T47D (cell line): Measurements from ENCODE around the gene NEK8.
"Not testable (repeated sequence)": the region's sequence is repeated elsewhere in the genome, so short reads cannot be mapped to it uniquely, and the experiment has no call there.

Experiments used
- DNase-seq, 2 experiments: peaks; one replicate each; pipeline versions ENCODE4 v3.0.0 to v3.0.0-alpha.2; 2011 to 2012; ENCODE audit warnings: low read depth in 1 of 2, low spot score in 1 of 2
- JUND ChIP-seq: IDR thresholded peaks from 2 replicates; pipeline ENCODE4 v1.6.1; 2012; ENCODE audit warnings: low read depth
- in situ Hi-C: cut with HindIII; loops from 2 replicates; pipeline ENCODE4 v1.10.0; 2016; ENCODE audit warnings: low sequenced_read_pairs, low pct_unique_long_range_greater_than_20kb

NEK8 gene

DNA sequence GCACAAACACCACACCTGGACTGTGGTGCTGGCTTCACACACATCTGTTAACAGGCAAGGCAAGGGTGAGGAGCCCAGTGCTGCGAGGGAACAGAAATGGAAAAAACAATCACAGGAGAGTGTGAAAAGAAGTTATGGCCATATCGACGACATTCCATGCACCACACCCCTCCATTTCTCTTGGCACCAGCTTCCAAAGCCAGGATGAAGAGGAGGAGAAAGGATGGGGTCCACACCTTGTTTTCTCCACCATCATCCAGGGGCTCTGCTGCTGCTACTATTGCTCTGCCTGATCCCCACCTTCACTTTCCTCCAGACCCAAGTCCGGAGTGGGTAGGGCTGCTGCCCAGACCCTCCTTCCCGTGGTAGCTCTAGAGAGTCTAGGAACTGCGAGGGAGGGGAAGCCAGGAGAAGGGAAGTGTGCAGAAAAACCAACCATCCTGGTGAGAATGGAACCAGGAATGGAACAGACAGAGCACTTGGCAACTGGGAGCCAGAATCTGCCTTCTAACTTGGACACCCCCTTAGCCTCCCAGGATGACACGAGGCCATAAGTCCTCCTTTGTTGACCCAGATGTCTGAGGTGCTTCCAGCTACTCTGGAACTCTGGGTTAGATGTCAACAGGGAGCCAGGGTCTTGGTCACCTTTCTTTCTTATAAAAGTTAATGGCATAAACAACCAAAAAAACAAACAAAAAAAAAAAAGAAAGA is 15.7 kb upstream of the NEK8 start:
- in situ Hi-C loops = no loop called here
- DNase-seq = no peak
- no peak for TF ChIP-seq JUND

DNA sequence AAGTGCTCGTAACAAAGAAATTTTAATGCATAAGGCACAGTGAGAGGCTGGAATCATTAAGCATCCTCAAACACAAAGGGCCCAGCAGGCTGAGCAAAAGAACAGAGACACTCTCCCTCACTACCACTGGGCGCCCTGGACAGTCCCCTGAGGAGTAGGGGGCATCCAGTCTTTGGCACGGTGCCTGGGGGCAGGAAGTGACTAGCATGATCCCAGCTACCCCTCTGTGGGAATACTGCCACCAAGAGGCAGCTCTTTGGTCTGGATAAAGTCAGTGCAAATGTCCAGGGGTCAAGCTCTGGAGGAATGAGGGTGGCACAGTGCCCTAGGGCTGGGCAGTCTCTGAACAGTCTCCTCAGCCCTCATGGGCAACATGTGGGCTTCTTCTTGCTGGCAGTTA is 14.3 kb upstream of the NEK8 start:
- in situ Hi-C loops = no loop called here
- no peak for DNase-seq
- TF ChIP-seq JUND = no peak

DNA sequence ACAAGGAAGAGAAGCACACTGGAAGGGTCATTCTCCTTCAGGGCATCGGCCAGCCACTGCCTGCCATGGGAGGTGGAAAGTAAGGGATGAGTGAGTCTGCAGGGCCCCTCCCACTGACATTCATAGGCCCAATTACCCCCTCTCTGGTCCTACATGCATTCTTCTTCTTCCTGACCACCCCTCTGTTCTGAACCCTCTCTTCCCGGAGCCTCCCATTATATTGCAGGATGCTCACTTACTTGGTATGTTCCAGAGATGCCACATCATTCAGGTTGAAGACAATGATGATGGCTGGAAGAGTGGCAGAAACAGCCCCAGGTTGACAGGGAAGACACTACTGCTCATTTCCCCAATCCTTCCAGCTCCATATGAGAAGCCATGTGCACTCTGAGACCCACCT is 13.4 kb upstream of the NEK8 start:
- TF ChIP-seq JUND = no peak
- no peak for DNase-seq
- in situ Hi-C loops = no loop called here

DNA sequence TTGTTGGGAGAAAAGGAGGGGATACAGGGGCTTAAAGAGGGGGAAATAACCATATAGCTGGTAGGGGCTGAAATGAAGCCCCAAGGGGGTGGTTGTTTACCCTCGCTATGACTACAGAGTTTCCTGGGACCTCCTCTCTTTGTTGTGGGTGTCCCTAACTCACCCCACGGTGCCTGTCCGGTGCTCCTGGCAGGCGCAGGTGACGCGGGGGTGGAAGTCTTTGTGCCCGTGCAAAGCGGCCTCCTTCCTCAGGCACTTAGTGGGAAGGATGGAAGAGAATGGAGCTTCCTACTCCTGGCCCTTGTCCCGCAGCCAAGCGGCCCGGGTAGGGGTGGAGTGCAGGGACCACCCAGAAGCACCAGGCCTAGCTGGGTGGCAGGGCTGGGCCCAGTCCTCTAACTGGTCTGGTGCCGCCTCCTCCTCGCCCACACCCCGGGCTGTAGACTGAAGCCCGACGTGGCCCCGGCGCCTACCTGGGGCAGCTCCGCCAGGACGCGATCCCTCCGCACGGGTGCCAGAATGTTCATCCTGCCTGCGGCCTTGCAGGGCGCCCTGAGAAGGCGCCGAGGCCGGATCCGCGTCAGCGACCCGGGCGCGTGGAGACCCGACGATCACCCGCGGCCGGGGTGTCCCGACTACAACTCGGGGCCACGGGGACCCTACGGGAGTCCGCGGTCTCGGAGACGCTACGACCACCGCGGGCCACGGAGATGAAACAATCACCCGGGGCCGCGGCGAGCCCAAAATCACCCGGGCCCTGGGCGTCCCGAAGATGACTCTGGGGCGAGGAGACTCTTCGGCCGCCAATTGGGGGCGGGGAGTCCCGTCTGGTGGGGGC is 11.6 kb upstream of the NEK8 start:
- no peak for TF ChIP-seq JUND
- DNase-seq = no peak
- in situ Hi-C loops = no loop called here

DNA sequence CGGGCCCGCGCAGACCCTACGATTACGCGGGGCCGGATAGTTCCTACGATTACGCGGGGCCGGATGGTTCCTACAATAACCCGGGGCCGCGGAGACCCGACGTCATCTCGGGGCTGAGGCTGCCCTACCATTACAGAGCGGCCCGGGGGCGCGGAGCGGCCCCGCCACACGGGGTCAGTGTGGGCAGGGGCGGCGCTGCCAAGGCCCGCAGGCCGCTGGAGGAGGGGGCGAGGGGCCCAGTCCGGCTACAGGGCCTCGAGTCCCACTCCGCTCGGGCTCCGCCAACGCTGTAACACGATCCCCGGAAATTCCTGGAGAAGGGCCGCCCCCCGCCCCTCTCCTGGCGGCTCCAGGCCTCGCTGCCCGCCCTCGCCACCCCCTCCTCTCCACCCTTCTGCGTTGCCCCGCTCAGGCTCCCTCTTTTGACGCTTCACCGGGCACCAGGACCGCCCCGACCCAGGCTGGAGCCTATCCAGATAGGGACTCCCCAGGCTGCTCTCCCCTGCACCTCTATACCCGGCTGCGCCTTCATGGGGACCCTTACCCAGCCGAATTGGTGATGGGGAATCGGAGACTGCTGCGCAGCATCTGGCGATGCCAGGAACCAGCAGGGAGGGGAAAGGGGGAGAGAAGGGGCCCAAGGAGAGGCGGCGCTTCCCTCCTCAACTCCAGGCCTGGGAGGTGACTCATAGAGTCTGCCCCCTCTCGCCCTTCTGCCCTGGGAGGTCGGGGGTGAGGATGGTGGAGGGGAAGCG is 10.8 kb upstream of the NEK8 start, which contains the start of gene RAB34:
TSS of gene RAB34 (minus strand) at position 291 of the 755 bp plus-strand sequence. CDS start 602 bp downstream, outside the sequence.
- peak in 1 of 2 experiments; percentile 83 for DNase-seq
- no peak for TF ChIP-seq JUND
- in situ Hi-C loops = no loop called here

DNA sequence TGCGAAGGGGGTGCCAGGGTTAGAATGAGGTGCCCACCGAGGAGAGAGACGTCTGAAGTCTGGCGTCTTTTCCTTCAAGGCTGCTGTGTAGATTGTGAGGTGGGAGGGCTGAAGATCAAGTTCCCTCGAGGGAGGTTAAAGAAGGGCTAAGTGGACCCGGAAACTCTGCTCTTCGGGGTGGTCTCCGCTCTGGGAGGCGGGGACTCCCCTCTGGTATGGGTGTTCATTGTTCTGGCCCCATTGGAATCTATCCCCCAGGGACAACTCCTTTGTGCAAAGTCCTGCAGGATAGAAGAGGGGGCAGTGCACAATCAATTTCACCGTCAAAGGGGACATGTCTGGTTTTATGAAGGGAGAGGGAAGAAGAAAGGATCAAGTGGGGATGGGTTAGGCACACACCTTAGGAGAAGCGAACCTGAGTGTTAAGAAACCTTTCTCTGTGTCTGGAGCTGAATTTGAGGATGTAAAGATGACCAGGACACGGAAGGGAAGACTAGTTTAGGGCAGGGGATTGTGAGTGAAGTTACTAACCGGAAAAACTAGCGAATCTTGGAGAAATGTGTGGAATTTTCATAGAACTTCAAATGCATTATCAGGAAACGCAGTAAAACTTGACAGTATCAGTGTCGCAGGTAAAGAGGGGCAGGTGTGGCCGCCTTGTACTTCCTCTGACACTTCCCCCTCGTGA is 10.1 kb upstream of the NEK8 start:
- in situ Hi-C loops = no loop called here
- TF ChIP-seq JUND = no peak
- no peak for DNase-seq

DNA sequence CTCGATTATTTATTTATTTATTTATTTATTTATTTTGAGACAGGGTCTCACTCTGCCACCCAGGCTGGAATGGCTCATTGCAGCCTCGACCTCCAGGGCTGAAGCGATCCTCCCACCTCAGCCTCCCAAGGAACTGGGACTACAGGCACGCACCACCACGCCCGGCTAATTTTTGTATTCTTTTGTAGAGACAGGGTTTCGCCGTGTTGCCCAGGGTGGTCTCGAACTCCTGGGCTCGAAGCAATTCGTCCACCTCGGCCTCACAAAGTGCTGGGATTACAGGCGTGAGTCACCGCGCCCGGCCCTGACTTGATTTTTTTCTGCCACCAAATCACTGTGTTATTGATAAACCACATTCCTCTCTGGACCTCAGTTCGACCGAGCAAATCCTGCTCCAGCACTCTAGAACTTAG is 9.6 kb upstream of the NEK8 start:
- DNase-seq = no peak
- TF ChIP-seq JUND = no peak
- in situ Hi-C loops = no loop called here

DNA sequence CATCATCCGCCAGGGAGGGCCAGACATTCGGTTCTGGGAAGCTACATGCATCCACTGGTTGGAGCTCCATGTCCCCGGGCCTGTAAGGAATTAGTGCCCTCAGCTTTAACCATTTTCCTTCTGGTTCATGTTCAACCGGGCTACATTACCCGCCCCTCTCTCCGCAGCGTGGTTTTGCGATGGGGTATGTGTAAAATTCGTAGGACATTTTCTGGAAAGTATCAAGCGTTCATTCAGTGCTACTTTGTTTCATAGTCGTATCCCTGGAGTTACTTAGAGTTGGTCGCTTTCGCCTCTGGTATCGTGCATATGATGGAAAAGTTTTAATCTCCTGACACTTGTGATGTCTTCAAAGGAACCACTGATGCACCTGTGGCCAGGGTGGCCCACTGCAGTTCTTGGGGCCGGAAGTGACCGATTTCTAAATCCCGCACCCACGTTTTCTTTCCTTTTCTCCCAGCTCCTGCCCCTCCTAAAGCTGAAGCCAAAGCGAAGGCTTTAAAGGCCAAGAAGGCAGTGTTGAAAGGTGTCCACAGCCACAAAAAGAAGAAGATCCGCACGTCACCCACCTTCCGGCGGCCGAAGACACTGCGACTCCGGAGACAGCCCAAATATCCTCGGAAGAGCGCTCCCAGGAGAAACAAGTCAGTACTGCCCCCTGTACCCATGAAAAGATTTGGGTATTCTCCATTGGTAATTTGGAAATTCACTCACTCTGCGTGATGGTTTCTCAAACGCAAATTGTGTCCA is 8.2 kb upstream of the NEK8 start:
- no peak for TF ChIP-seq JUND
- DNase-seq = no peak
- in situ Hi-C loops = no loop called here

DNA sequence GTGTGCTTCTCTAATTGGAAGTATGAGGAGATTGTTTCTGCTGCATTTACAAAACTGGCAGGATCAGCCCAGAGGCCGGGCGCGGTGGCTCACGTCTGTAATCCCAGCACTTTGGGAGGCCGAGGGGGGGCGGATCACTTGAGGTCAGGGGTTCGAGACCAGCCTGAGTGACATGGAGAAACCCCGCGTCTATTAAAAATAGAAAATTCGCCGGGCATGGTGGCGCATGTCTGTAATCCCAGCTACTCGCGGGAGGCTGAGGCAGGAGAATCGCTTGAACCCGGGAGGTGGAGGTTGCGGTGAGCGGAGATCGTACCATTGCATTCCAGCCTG is 7.6 kb upstream of the NEK8 start:
- DNase-seq, in situ Hi-C loops: not testable (repeated sequence)

DNA sequence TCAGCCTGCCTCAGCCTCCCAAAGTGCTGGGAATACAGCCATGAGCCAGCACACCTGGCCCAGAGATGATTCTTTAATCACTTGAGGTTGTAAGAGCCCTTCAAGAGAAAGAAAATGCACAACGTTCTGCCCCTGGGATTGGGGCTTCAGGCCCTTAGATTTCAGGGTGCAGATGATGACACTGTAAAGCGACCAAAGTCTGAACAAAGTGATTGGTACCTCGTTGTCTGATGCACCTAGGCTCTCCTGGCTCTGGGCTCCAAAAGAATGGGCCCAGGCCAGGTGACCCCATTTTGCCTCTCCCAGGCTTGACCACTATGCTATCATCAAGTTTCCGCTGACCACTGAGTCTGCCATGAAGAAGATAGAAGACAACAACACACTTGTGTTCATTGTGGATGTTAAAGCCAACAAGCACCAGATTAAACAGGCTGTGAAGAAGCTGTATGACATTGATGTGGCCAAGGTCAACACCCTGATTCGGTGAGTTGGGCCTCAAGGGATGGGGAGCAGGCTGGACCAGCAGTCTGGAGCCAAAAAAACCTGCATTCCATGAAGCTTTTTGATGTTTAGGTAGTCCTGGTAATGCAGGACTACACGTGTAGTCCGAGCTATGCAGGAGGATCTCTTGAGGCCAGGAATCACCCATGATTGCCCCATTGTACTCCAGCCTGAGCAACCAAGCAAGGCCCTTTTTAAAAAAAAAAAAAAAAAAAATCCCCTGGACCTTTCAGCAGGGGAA is 6.0 kb upstream of the NEK8 start:
- in situ Hi-C loops = no loop called here
- DNase-seq = no peak
- TF ChIP-seq JUND = no peak

DNA sequence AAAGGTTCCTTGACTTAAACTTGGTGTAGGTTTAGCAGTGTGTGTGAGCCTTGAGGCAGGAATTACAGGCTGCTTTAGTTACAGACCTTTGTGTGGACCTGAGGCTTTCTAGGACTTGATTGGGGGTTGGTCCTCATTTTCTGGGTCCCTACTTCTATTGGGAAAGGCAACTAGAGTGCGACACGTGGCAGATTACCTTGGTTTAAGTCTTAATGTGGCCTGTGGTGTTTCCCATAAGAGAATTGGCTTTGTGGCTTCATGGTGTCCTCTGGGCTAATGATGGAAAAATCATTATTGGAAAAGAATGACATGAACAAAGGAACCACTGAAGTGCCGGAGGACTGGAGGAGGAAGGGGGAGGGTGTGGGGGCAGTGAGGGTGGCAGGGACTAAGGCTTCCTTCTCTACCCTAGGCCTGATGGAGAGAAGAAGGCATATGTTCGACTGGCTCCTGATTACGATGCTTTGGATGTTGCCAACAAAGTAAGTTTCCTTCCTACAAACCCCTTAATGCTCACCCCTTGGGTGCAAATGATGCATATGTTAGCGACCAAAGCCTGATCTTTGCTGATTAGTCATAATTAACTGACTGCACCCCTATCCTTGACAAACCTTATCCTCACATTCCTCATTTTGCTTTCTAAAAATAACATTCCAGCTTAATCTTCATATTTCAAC is 5.3 kb upstream of the NEK8 start:
- TF ChIP-seq JUND = no peak
- DNase-seq = no peak
- in situ Hi-C loops = no loop called here

DNA sequence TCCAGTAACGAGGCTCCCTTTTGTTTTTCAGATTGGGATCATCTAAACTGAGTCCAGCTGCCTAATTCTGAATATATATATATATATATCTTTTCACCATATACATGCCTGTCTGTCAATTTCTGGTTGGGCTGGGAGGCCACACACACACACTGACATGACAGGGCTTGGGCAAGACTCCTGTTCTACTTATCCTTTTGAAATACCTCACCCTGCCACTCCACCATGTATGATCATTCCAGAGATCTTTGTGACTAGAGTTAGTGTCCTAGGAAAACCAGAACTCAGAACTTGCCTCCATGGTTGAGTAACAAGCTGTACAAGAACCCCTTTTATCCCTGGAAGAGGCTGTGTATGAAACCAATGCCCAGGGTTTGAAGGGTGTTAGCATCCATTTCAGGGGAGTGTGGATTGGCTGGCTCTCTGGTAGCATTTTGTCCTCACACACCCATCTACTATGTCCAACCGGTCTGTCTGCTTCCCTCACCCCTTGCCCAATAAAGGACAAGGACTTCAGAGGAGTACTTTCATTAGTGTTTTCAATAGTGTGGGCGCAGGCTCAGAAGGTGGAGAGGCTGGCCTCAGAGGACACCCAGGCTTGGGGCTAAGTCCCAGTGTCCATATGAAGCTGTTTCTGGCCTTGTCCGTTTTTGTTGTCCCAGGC is 4.6 kb upstream of the NEK8 start:
- in situ Hi-C loops = not testable (repeated sequence)
- peak in 1 of 2 experiments; percentile 82 for DNase-seq
